GM12874 (cell line): Measurements from ENCODE around the gene CFL1.

Experiments
- TF ChIP-seq, protein P1 (sequence below): IDR thresholded peaks from 2 replicates; pipeline ENCODE4 v1.5.1; 2011; ENCODE audit warnings: low read depth, mild to moderate bottlenecking, control low read depth, low read length, moderate library complexity; ENCODE audit not compliant: insufficient read depth

CFL1 gene

DNA sequence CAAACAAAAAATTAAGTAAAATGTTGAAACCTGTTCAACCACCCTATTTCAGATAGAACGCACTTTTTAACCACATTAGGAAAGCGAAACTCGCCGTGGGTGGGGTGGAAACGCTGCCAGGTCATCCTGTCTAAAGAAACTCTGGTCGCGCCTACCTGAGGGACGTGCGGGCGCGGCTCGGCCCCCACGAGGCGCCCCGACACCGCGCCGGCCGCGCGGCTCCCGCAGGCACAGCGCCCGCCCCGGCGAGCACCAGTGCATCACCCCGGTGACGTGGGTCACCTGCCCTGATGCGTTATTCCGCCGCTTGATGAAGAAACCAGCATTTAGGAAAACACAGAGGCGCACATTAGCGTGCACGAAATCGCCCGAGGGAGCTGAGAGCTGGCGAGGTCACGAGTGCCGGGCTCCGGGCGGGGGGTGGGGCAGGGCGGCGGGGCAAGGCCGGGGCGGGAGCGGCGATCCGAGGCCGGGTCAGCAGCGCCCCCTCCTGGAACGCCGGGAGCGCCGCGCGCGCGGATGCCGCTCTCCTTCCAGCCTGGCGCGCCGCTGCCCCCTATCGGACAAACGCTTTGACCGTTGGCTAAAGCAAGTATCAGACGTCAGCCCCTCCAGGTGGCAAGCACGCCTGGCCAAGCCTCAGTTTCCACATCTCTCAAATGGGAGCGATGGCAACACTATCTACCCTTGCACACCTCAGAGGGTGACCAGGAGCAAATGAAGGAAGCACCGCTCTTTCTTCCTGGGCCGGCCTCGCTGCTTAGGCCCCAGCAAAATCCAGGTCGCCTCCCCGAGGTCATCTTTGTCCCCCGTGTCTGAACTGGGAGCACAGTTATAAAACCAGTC is 39.9 kb downstream of the CFL1 start:
- TF ChIP-seq, protein P1, sequence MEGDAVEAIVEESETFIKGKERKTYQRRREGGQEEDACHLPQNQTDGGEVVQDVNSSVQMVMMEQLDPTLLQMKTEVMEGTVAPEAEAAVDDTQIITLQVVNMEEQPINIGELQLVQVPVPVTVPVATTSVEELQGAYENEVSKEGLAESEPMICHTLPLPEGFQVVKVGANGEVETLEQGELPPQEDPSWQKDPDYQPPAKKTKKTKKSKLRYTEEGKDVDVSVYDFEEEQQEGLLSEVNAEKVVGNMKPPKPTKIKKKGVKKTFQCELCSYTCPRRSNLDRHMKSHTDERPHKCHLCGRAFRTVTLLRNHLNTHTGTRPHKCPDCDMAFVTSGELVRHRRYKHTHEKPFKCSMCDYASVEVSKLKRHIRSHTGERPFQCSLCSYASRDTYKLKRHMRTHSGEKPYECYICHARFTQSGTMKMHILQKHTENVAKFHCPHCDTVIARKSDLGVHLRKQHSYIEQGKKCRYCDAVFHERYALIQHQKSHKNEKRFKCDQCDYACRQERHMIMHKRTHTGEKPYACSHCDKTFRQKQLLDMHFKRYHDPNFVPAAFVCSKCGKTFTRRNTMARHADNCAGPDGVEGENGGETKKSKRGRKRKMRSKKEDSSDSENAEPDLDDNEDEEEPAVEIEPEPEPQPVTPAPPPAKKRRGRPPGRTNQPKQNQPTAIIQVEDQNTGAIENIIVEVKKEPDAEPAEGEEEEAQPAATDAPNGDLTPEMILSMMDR = peak; percentile 100

- TF ChIP-seq, protein P1 = no peak
Measured at GRCh38 chr11:65817312-65817834, 40.6 kb downstream of the CFL1 start.

DNA sequence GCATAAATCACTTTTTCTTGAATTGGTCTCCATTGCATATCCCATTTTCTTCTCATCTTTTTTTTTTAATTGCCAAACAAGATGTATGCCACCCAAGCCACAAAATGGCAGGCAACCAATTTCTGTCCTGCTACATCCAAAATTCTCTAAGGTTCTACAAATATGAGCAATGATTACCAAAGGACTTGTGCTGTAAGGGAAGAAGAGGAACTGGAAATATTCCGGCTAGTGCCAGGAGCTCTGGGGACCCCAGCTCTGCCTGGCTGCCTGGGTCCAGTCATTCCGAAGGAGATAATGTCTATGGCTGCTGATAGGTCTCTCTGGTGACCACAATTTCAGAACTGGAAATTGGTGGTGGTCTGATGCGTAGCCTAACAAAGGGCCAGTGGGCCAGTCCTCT is 41.3 kb downstream of the CFL1 start:
- TF ChIP-seq, protein P1 = no peak

GRCh38 chr11:65814986-65815565 is 42.9 kb downstream of the CFL1 start:
- TF ChIP-seq, protein P1 = no peak

DNA sequence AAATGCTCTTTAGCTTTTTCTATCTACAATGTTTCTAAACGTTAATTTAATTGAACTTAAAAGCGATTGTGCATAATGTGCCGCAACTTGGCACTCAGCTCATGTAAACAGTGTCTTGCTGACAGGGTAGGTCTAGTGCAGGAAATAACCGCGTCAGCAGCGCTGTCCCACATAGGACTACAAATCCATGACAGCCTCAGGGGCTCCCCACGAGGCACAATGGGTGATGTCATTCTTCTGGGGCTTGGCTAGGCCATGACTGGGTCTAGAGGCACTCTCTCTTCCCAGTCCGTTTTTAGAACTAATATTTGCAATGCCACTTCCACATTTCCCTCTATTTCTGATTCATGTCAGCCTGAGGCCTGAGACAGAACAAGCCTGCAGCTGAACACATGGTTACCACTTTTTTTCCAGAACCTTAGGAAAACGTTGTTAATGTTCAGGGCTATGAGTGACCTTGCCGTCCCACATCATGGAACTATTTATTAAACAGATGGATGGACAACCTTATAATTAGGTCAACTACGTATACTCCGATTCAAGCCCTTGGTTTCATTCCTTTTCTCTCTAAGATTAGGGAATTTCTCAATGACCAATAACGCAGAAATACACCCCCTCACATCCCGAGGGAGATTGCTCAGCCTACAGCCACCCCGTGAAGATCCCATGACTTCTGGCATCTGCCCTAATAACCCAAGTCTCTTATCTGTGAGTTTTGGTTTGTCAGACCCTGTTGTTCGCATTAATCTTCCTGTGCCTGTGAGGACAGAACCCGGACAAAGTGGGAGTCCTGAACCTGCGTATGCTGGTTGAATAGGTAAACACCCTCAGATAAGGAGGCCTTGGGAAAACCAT is 43.6 kb downstream of the CFL1 start:
- TF ChIP-seq, protein P1 = no peak

GRCh38 chr11:65811764-65812475 is 46.1 kb downstream of the CFL1 start:
- TF ChIP-seq, protein P1 = no peak
